Measurements from ENCODE around the gene FTCDNL1.

DNA sequence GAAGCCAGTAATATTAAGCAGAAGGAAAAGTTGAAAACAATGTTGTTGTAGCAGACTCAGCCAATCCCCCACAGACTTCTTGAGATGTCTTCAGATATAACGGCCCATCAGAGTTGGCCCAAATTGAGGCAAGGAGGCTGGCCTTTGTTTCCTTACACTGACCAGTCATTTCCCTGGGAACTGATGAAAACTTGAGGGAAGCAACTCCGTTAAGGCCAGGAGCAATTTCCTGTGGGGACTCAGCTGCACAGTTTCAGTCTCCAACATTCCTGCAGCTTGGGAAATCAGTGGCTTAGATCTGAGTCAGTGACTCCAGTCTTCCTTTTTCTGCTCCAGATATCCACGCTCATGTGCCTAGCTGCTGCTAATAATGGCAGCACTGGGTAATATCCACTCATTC is 75.7 kb downstream of the FTCDNL1 start:
- TF ChIP-seq, protein P1, sequence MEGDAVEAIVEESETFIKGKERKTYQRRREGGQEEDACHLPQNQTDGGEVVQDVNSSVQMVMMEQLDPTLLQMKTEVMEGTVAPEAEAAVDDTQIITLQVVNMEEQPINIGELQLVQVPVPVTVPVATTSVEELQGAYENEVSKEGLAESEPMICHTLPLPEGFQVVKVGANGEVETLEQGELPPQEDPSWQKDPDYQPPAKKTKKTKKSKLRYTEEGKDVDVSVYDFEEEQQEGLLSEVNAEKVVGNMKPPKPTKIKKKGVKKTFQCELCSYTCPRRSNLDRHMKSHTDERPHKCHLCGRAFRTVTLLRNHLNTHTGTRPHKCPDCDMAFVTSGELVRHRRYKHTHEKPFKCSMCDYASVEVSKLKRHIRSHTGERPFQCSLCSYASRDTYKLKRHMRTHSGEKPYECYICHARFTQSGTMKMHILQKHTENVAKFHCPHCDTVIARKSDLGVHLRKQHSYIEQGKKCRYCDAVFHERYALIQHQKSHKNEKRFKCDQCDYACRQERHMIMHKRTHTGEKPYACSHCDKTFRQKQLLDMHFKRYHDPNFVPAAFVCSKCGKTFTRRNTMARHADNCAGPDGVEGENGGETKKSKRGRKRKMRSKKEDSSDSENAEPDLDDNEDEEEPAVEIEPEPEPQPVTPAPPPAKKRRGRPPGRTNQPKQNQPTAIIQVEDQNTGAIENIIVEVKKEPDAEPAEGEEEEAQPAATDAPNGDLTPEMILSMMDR (IDR thresholded peaks at IDR 0.05 in 4 of 5, conservative IDR thresholded peaks at IDR 0.05 in 1 of 5) = no peak
- no peak for TF ChIP-seq POLR2A (IDR thresholded peaks at IDR 0.05)
